Body of pancreas (tissue), 4 donors: ENCODE data around the gene ALPP.

Experiments
- CTCF ChIP-seq, 7 experiments: fragments of 450-650 bp in 4 of 7; fragments of 200-600 bp in 3 of 7; sonication (generic) in 3 of 7; IDR thresholded peaks; one replicate each; pipeline ENCODE4 v1.5.1; 2016 to 2019; ENCODE audit warnings: antibody characterized with exemption in 7 of 7
- POLR2A ChIP-seq, 3 donors: fragments of 450-650 bp; IDR thresholded peaks; one replicate each; pipeline ENCODE4 v1.6.1; 2016; ENCODE audit warnings: antibody characterized with exemption in 3 of 3, mild to moderate bottlenecking in 2 of 3

GRCh38 chr2:232367016-232367415 is 11.5 kb upstream of the ALPP start:
- TF ChIP-seq POLR2A (IDR thresholded peaks at IDR 0.05) (no peak), CTCF (IDR thresholded peaks at IDR 0.05) (no peak)
